ENCODE results near the gene PCIF1.

PCIF1 gene

GRCh38 chr20:45890985-45891983, 43.2 kb upstream of the PCIF1 start, which contains the start of the genes CTSA and NEURL2 (continued):
- TF ChIP-seq EGR2 (tag by site-specific recombination; IDR thresholded peaks at IDR 0.05; ENCODE audit: low read depth) (peak; percentile 75), ZNF398 (tag by site-specific recombination; IDR thresholded peaks at IDR 0.05) (peak; percentile 60), ZNF169 (tag by site-specific recombination; IDR thresholded peaks at IDR 0.05) (no peak), ZNF214 (tag by site-specific recombination; IDR thresholded peaks at IDR 0.05; ENCODE audit: borderline replicate concordance) (no peak), PRDM2 (tag by site-specific recombination; IDR thresholded peaks at IDR 0.05; ENCODE audit: borderline replicate concordance) (no peak), ZNF426 (tag by site-specific recombination; IDR thresholded peaks at IDR 0.05) (no peak), ZNF404 (tag by site-specific recombination; IDR thresholded peaks at IDR 0.05) (no peak), ZBTB26 (tag by site-specific recombination; optimal IDR thresholded peaks at IDR 0.05) (peak; percentile 64), REPIN1 (tag by site-specific recombination; IDR thresholded peaks at IDR 0.05; ENCODE audit: low read depth) (no peak), PATZ1 (tag by site-specific recombination; IDR thresholded peaks at IDR 0.05) (peak; percentile 98), ZNF366 (tag by site-specific recombination; conservative IDR thresholded peaks at IDR 0.05) (no peak), ZSCAN30 (tag by site-specific recombination; IDR thresholded peaks at IDR 0.05) (peak; percentile 71; the same call in 1 of the 2 replicates), ZSCAN23 (tag by site-specific recombination; IDR thresholded peaks at IDR 0.05) (peak; percentile 91), ZNF354C (tag by site-specific recombination; IDR thresholded peaks at IDR 0.05; ENCODE audit: borderline replicate concordance, low read depth) (no peak), ZBTB10 (tag by site-specific recombination; IDR thresholded peaks at IDR 0.05) (peak; percentile 89), ZNF423 (tag by site-specific recombination; IDR thresholded peaks at IDR 0.05) (no peak; the same call in 1 of the 2 replicates), ZNF335 (tag by site-specific recombination; conservative IDR thresholded peaks at IDR 0.05) (peak; percentile 96), KLF17 (tag by site-specific recombination; IDR thresholded peaks at IDR 0.05) (peak; percentile 93), ZNF645 (tag by site-specific recombination; IDR thresholded peaks at IDR 0.05) (no peak), ZNF302 (tag by site-specific recombination; IDR thresholded peaks at IDR 0.05; ENCODE audit: low read depth) (no peak), ZNF174 (tag by site-specific recombination; IDR thresholded peaks at IDR 0.05) (no peak)

Data from HEK293 (cell line).